Brain microvascular endothelial cell (primary cell): ENCODE results near the gene TM9SF4.
A peak's percentile ranks its signal among the peaks of the same experiment; 100 is the strongest.
"Not testable (repeated sequence)": the region's sequence is repeated elsewhere in the genome, so short reads cannot be mapped to it uniquely, and the experiment has no call there.

Experiments
- DNase-seq: peaks from one replicate; pipeline ENCODE4 v3.0.0-alpha.2; 2020
- H3K27ac ChIP-seq: fragments of 250-450 bp; sonication (Bioruptor Pico); 2 replicates; pipeline ENCODE4 v1.5.1; 2020; ENCODE audit warnings: mild to moderate bottlenecking, moderate library complexity
- H3K27me3 ChIP-seq: fragments of 250-450 bp; sonication (Bioruptor Pico); replicated peaks from 2 replicates; pipeline ENCODE4 v1.5.1; 2020; ENCODE audit warnings: mild to moderate bottlenecking
- H3K36me3 ChIP-seq: fragments of 250-450 bp; sonication (Bioruptor Pico); replicated peaks from 2 replicates; pipeline ENCODE4 v1.5.1; 2020; ENCODE audit warnings: mild to moderate bottlenecking
- H3K4me3 ChIP-seq: 2 replicates; pipeline ENCODE4 v1.5.1; 2011; ENCODE audit warnings: low read depth, mild to moderate bottlenecking, control low read depth, low read length, moderate library complexity
- in situ Hi-C: cut with HindIII; loops from 2 replicates; pipeline ENCODE4 v1.10.0; 2017; ENCODE audit warnings: low sequenced_read_pairs, low pct_ligation_motif_present
- TF ChIP-seq, protein P1 (sequence below): IDR thresholded peaks from 2 replicates; pipeline ENCODE4 v1.5.1; 2011; ENCODE audit warnings: low read depth, mild to moderate bottlenecking, moderate library complexity, low read length, control low read depth, inconsistent platforms; ENCODE audit errors: missing control alignments

The TM9SF4 gene

DNA sequence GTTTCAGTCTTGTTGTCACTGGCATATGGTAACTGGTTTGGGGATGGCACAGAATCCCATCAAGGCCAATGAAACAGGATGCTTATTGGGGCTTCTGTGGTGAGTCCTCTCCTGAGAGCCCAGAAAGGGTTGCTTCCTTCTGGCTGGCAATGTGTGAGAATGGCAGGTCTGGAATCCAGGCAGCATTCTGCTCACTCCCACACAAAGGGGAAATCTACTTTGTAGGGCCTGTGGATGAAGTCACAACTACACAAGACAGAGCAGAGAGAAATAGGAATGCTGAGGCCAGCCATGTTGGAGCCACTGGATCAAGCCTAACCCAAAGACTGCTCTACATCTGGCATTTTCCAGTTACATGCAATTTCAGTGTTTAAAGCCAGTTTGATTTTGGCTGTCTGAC, 82.4 kb downstream of the TM9SF4 start:
- H3K4me3 ChIP-seq, result no peak overlapping the region
- TF ChIP-seq, protein P1, sequence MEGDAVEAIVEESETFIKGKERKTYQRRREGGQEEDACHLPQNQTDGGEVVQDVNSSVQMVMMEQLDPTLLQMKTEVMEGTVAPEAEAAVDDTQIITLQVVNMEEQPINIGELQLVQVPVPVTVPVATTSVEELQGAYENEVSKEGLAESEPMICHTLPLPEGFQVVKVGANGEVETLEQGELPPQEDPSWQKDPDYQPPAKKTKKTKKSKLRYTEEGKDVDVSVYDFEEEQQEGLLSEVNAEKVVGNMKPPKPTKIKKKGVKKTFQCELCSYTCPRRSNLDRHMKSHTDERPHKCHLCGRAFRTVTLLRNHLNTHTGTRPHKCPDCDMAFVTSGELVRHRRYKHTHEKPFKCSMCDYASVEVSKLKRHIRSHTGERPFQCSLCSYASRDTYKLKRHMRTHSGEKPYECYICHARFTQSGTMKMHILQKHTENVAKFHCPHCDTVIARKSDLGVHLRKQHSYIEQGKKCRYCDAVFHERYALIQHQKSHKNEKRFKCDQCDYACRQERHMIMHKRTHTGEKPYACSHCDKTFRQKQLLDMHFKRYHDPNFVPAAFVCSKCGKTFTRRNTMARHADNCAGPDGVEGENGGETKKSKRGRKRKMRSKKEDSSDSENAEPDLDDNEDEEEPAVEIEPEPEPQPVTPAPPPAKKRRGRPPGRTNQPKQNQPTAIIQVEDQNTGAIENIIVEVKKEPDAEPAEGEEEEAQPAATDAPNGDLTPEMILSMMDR, result no peak
- no peak for DNase-seq
- in situ Hi-C loops, result no loop called here
- no peaks in the 10 kb centered on the region for H3K27me3 ChIP-seq
- H3K27ac ChIP-seq, result no peak overlapping the region
- H3K36me3 ChIP-seq, result peaks cover 13% of the 10 kb centered on the region

DNA sequence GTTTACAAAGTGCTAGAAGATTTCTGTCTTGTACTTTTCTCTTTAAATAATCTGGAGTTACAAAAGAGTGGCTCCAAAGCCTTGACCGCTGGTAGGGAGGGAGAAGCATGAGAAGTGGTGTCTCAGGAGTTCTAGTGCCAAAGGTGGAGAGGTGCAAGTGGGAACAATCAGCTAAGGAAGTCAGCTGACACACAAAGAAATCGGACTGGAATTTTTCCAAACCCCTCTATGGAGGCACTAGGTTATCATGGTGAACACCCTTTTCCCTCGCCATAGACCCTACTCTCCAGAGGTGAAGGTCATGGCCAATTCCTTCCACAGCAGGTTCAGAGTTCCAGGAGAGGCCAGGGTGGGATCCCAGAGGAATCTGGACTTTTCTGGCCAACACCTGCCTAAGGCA, 83.2 kb downstream of the TM9SF4 start:
- Histone ChIP-seq H3K27me3 (no peaks in the 10 kb centered on the region), H3K27ac (no peak overlapping the region), H3K36me3 (peaks cover 21% of the 10 kb centered on the region), H3K4me3 (no peak overlapping the region)
- no peak for DNase-seq
- in situ Hi-C loops, result no loop called here
- TF ChIP-seq, protein P1, result no peak

DNA sequence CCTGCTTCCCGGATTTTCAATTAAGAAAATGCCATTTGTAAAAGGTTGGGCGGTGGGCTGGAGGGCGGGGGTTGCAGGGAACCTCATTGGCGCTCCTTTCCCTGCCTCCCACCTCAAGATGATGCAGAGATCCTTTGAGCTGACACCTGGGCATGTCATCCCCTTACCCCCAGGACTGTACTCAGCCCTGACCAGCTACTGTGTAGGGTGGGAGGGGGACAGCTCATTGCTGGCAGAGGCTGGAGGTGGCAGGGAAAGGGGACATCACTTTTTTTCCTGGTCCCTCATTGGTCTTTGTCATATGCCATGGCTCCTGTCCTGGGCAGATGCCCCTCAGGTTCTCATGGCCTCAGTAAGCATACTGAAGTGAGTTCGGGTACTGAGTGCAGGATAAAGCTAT, 83.8 kb downstream of the TM9SF4 start:
- H3K4me3 ChIP-seq, DNase-seq, H3K27ac ChIP-seq, in situ Hi-C loops, H3K27me3 ChIP-seq: not testable (repeated sequence)
- H3K36me3 ChIP-seq, result peaks cover 22% of the 10 kb centered on the region

DNA sequence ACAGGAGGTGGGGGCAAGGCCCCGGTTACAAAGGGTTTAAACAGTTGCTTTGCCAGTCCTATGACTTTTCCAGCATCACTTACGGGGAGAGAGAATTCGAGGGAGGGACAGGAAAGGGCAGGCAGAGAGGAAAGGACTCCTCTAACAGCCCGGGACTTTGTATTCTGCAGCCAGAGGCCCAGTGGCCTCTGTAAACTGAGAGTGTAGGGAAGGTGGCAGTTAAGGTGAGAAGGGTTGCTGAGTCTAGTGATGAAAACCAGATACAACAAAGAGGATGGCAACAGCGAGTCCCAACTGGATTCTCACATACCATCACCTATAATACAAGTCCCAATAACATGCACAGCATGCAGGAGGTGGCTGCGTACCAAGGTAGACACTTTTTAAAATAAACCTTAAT, 84.5 kb downstream of the TM9SF4 start:
- in situ Hi-C loops, result no loop called here
- Histone ChIP-seq H3K36me3 (peaks cover 29% of the 10 kb centered on the region), H3K27ac (no peak overlapping the region), H3K27me3 (no peaks in the 10 kb centered on the region), H3K4me3 (no peak overlapping the region)
- TF ChIP-seq, protein P1, result no peak
- no peak for DNase-seq

DNA sequence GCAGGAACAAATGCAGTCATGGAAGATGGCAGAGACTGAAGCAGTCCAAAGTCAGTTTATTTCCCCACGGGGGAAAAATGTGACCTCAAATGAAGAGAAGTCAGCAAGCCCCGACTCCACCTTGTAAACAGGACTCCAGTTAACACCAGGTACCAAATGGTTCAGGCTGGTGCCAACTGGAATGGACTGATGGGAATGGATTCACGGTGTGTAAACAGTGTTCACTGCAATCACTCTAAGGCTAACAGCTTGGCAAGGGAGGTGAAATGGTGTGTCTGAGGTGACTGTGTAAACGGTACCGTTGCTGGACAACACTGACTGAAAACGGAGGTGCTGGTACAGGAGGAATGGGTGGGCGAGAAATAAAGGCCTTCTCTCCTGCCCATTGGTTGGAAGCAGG, 86.1 kb downstream of the TM9SF4 start:
- H3K4me3 ChIP-seq, result no peak overlapping the region
- no peaks in the 10 kb centered on the region for H3K27me3 ChIP-seq
- in situ Hi-C loops, result no loop called here
- DNase-seq, result no peak
- TF ChIP-seq, protein P1, result no peak
- H3K36me3 ChIP-seq, result peaks cover 41% of the 10 kb centered on the region
- no peak overlapping the region for H3K27ac ChIP-seq

DNA sequence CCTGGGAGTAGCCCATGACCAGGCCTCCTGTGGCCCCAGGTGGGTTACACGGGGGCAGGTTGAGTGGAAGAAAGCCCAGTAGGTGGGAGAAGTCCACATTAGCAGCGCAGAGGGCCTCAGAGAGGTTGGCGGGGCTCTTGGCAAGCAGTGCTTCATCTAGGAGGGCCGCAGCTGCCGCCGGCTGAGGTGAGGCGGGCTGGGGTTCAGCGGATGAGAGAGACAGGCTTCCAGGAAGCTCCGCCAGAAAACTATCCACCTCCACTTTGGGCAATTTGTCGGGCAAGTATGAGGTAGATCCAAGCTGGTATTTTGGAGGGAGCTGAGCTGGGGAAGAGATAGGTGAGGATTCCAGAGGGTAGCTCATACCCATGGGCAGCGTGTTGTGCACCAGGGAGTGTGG, 87.1 kb downstream of the TM9SF4 start:
- in situ Hi-C loops, H3K27ac ChIP-seq: not testable (repeated sequence)
- peaks cover 49% of the 10 kb centered on the region for H3K36me3 ChIP-seq

DNA sequence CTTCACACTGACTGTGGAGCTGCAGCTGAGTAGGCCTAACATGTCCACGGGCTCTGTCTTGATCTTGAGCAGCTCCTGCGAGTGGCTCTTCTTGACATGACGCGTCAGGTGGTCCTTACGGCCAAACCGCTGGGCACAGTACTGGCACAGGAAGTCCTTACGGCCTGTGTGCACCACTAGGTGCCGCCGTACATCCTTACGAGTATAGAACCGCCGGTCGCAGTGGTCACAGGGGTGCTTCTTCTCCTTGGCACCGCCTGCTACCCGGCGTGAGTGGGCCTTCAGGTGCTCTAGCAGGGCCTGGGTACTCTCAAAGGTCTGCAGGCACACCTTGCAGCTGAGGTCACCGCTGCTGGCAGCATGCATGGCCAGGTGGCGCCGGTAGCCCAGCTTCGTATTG, 87.6 kb downstream of the TM9SF4 start:
- H3K36me3 ChIP-seq, result peaks cover 49% of the 10 kb centered on the region
- H3K27ac ChIP-seq, DNase-seq, H3K27me3 ChIP-seq, H3K4me3 ChIP-seq, in situ Hi-C loops: not testable (repeated sequence)
- TF ChIP-seq, protein P1, result peak; percentile 9

More for the DNA sequence above, 87.1 kb downstream of the TM9SF4 start:
- H3K4me3 ChIP-seq, DNase-seq, H3K27me3 ChIP-seq: not testable (repeated sequence)
